ENCODE results near the gene L3MBTL4. TPM values are rescaled to one million over a fixed set of nuclear protein-coding genes. Genes with fewer than 3 reads are reported as not detected.

L3MBTL4 gene
- total and polyA plus RNA-seq, 8 donors, result 5.7 to 13.9 (median 6.9) TPM

DNA sequence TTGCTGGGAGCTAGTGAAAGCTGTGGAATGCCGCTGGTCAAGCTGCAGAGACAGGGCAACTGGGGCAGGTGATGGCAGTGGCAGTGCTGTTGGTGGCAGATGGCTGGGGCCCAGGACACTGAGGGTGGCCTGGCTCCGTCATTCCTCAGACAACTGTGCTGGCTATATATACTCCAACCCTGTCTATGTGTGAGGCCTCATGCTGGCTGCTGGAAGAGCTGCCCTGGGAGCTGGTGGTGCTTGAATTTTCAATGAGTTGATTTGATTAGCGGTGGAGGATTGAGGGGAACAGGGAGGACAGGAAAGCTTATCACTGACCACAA lies 452.9 kb downstream of the L3MBTL4 start:
- Histone ChIP-seq H3K27ac (no peak overlapping the region), H3K4me1 (no peaks in the 10 kb centered on the region), H3K9me3 (no peaks in the 10 kb centered on the region), H3K36me3 (no peaks in the 10 kb centered on the region), H3K27me3 (no peaks in the 10 kb centered on the region), H3K4me3 (no peak overlapping the region)
- DNase-seq, result no peak
- intact Hi-C loops (cut with DNase I), result no loop called here
- TF ChIP-seq, protein P1, sequence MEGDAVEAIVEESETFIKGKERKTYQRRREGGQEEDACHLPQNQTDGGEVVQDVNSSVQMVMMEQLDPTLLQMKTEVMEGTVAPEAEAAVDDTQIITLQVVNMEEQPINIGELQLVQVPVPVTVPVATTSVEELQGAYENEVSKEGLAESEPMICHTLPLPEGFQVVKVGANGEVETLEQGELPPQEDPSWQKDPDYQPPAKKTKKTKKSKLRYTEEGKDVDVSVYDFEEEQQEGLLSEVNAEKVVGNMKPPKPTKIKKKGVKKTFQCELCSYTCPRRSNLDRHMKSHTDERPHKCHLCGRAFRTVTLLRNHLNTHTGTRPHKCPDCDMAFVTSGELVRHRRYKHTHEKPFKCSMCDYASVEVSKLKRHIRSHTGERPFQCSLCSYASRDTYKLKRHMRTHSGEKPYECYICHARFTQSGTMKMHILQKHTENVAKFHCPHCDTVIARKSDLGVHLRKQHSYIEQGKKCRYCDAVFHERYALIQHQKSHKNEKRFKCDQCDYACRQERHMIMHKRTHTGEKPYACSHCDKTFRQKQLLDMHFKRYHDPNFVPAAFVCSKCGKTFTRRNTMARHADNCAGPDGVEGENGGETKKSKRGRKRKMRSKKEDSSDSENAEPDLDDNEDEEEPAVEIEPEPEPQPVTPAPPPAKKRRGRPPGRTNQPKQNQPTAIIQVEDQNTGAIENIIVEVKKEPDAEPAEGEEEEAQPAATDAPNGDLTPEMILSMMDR (IDR thresholded peaks at IDR 0.05), result no peak
- no peak for ATAC-seq

DNA sequence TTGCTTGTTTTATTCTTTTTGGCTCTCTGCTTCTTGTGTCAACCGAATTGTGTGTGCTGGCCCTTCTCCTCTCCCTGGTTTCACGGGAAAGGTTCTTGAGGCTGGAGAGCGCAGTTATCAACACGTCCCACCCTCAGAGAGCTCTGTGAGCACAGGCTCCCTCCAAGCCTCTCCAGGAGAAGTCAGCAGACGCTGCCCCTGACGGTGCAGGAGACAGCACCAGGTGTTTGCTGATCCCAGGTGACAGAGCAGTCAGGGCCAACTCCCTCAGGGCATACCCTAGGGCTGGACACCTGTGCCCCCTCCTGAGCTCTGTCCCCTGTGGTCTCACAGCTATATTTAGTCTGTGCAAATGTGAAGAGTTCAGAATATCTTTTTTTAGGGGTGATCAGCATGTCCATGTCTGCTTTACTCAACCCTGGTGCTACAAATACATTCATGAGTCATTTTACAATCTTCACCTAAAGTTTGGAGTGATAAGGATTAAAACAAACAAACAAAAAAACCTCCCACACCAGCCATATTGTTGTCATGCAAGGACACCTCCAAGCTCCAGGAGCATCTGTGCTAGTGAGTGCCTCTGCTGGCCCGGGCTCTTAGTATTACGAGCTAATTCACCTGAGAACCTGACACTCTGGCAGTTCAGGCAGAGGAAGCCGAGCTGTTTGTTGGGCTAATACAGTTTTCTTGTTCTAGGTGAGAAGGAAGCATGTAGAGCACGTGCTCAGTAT lies 453.4 kb downstream of the L3MBTL4 start:
- intact Hi-C loops (cut with DNase I), result no loop called here
- H3K4me1 ChIP-seq, result no peaks in the 10 kb centered on the region
- ATAC-seq (no peak), DNase-seq (no peak)
- H3K36me3 ChIP-seq, result no peaks in the 10 kb centered on the region
- no peaks in the 10 kb centered on the region for H3K9me3 ChIP-seq
- TF ChIP-seq, protein P1 (IDR thresholded peaks at IDR 0.05), result no peak
- H3K27me3 ChIP-seq, result no peaks in the 10 kb centered on the region
- H3K4me3 ChIP-seq, result no peak overlapping the region
- H3K27ac ChIP-seq, result no peak overlapping the region

DNA sequence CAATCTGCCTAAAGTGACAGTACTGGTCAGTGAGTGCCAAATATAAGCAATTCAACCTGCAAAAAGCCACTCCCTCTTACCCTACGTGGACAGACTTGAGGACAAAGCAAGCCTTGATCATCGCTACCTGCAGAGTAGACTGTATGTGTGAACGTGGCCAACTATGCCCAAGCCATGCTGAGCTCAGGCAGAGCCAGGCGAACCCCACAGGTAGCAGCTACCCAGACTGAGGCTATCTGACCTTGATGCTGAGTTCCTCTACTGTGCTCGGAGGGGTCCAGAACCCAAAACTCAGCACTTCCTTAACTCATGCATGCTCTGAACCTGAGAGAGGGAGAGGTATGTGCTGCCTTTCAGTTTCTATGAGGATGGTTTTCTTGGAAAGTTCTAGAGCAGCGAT lies 455.9 kb downstream of the L3MBTL4 start:
- Histone ChIP-seq H3K36me3 (no peaks in the 10 kb centered on the region), H3K4me3 (no peak overlapping the region), H3K27me3 (no peaks in the 10 kb centered on the region), H3K9me3 (no peaks in the 10 kb centered on the region), H3K4me1 (no peaks in the 10 kb centered on the region), H3K27ac (no peak overlapping the region)
- DNase-seq, result no peak
- TF ChIP-seq, protein P1 (IDR thresholded peaks at IDR 0.05), result no peak
- intact Hi-C loops (cut with DNase I), result no loop called here
- no peak for ATAC-seq

DNA sequence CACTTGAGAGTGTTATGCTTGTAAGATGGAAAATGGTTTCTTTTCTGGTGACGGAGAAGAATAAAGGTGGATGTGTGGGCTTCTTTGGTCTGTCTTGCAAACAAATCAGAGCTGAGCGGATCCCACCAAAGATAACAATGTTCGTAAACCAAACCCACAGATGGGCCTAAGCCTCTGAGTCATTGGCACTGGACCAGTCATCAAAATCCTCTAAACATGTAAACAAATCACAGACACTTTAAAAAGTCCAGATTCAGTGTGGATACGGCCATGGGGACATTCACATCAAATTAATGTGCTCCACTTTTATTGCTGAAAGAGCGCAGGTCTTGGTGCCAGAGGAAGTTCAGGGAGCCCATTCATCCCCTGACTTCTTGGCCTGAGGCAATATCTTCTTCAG lies 458.9 kb downstream of the L3MBTL4 start:
- ATAC-seq, result no peak
- intact Hi-C loops (cut with DNase I), result no loop called here
- H3K27me3 ChIP-seq, result no peaks in the 10 kb centered on the region

DNA sequence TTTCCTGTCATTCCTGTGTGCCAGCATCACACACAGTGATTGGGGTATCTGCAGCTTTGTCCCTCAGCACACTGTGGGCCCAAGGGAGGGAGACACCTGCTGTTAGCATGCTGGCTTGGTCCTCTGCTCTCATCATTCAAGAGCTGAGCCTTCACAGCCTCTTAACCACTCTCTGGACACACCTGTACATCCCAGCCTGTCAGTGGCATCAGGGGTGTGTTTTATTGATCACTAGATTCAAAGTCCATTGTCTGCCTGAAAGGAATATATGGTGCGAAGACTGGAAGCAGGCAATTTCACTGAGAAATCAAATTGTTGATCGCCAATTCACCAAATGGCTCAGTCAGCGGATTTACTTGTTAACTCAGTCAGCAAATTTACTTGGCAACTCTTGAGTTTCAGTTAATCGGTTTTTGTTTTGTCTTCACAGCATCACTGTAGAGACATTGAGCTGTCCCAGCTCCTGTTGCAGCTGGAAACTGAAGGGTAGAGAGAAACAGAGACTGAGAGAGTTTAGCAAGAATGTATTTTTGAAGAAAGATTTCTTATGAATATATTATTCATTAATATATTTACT lies 463.1 kb downstream of the L3MBTL4 start:
- DNase-seq (peak in 2 of 4 donors; percentile 9 to 25), ATAC-seq (no peak)
- Histone ChIP-seq H3K27ac (no peak overlapping the region), H3K4me3 (no peak overlapping the region), H3K4me1 (no peaks in the 10 kb centered on the region), H3K36me3 (no peaks in the 10 kb centered on the region), H3K27me3 (no peaks in the 10 kb centered on the region), H3K9me3 (no peaks in the 10 kb centered on the region)
- TF ChIP-seq, protein P1 (IDR thresholded peaks at IDR 0.05), result no peak
- intact Hi-C loops (cut with DNase I), result no loop called here

More for the DNA sequence above, 458.9 kb downstream of the L3MBTL4 start:
- TF ChIP-seq, protein P1 (IDR thresholded peaks at IDR 0.05), result no peak
- Histone ChIP-seq H3K4me1 (no peaks in the 10 kb centered on the region), H3K4me3 (no peak overlapping the region), H3K9me3 (no peaks in the 10 kb centered on the region), H3K36me3 (no peaks in the 10 kb centered on the region), H3K27ac (no peak overlapping the region)
- DNase-seq, result no peak

Data from left lung (tissue), 10 donors.